IPS-NIHi11 (cell line): ENCODE results near the gene MON2.
"Not testable (repeated sequence)": the region's sequence is repeated elsewhere in the genome, so short reads cannot be mapped to it uniquely, and the experiment has no call there.

Source experiments
- DNase-seq: peaks from one replicate; pipeline ENCODE4 v3.0.0; 2012; ENCODE audit warnings: mixed read lengths, low spot score

MON2 gene

GRCh38 chr12:62466594-62467491 is at the start of gene MON2:
MON2 (plus strand) TSS chr12:62466826; CDS start chr12:62467208, 382 bp downstream.
- peak; percentile 98 for DNase-seq

DNA sequence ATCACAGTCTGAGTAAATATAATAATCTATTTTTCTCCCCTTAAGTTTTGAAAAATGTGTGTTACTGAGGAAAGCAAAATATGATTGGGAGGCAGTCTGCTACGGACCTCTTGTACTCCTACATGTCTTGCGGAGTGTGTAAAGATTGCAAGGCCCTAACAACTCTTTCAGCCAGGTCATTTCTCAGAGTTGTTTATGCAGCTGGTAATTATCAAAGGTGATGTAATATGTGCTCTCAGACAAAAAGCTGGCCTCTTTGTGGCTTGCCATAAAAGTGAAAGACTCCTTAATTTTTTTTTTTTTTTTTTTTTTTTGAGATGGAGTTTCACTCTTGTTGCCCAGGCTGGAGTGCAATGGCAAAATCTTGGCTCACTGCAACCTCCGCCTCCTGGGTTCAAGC is 40.5 kb upstream of the MON2 start:
- DNase-seq, result no peak

DNA sequence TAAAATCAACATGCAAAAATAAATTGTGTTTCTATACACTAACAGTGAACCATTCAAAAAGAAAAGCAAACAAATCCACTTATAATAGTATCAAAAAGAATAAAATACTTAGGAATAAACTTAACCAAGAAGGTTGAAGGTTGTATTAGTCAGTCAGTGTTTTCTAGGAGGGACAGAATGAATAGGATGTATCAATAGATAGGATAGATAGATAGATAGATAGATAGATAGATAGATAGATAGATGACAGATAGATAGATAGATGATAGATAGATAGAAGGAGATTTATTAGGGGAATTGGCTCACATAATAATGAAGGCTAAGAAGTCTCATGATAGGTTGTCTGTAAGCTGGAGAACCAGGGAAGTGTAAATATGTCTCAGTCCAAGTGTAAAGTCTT is 37.2 kb upstream of the MON2 start:
- DNase-seq, result no peak

DNA sequence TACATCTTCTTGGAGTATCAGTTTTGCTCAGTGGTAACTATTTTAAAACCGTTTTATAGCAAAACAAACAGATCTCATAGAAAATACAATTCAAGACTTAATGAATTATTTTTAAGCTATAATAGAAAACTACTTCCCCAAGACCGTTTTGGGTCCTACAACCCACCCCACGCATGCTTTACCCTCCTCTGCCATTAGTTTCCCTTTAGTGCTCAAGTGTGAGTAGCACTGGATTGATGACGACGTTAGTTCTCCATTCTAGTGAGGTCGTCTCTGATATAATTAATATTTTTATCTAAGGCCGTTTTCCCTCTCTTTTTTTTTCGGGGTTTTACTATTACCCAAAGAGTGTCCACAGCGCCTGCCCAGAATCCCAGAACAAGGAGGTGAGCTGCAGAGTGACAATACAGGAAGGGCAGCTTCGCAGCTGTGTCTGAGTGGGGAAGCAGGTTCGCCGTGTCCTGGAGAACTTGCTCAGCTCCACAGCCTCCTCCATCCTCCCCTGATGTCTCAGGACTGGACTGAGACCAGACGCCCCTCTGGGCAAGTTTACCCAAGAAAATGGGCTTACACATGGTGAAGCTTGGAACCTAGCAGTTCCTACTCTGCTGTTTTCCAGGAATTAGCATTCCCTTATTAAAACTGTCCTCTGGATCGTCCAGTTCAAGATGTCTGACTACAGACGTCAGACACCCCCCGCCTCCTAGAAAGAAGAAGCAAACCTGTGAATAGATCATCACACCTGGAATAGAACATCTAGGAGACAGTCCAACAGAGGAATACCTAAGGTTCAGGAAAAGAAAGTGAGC is 31.9 kb upstream of the MON2 start:
- DNase-seq, result no peak

GRCh38 chr12:62435303-62436163 is 31.1 kb upstream of the MON2 start:
- peak; percentile 66 for DNase-seq

GRCh38 chr12:62436164-62436503 is 30.5 kb upstream of the MON2 start:
- DNase-seq, result no peak

DNA sequence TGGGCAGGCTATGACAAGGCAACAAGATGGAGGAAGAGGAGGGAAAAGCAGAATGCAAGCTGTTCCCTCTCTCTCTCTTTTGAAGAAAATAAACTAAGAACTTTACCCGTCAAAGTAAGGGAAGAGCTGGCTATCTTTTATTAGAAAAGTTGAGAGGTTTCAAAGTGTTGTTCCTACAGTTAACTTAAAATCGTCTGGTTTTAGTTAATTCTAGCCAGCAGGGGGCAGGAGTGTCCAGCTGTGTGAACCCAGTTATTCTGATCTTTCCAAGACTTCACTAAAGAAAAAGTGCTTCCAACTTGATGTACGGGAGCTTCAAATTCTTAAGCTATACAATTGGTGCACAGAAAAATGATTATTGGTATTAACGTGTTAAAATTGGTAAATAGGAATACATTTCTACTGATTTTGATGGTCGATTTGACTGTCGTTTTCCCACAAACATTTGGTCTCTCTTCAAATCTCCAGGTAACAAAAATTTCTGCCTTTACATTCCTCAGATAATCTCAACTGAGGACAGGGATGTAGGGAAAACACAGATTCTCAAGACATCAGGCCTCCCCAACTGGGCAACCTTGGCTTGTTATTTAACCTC is 28.4 kb upstream of the MON2 start:
- DNase-seq, result peak; percentile 56

DNA sequence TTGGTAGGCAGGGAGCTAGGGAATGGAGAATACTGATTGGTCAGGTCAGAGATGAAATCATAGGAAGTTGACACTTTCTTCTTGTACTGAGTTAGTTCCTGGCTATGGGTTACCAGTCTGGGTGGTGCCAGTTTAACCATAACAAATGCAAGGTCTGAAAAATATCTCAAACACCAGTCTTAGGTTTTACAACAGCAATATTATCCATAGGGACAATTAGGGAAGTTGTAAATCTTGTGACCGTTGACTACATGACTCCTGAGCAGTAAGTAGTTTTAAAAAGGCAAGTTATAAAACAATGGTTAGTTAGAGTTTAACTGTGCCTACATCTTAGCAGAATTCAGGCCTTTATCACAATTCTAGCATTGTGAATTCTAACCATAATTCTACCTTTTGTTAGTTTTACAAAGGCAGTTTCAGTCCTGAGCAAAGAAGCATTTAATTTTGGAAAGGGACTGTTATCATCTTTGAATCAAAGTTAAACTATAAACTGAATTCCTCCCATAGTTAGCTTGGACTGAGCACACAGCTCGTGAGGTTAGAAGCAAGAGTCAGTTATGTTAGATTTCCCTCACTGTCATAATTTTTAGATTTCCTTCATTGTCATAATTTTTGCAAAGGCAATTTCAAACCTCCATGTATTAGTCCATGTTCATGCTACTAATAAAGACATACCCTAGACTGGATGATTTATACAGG is 19.7 kb upstream of the MON2 start:
- no peak for DNase-seq

GRCh38 chr12:62448436-62448835 is 18.2 kb upstream of the MON2 start:
- no peak for DNase-seq

GRCh38 chr12:62455429-62455828 is 11.2 kb upstream of the MON2 start:
- not testable (repeated sequence) for DNase-seq

- DNase-seq, result no peak
These were observed 8.0 kb upstream of the MON2 start for GRCh38 chr12:62458626-62459025.

- DNase-seq, result no peak
These were observed 6.7 kb upstream of the MON2 start for GRCh38 chr12:62459976-62460375.

GRCh38 chr12:62461171-62461837 is 5.3 kb upstream of the MON2 start:
- not testable (repeated sequence) for DNase-seq

DNA sequence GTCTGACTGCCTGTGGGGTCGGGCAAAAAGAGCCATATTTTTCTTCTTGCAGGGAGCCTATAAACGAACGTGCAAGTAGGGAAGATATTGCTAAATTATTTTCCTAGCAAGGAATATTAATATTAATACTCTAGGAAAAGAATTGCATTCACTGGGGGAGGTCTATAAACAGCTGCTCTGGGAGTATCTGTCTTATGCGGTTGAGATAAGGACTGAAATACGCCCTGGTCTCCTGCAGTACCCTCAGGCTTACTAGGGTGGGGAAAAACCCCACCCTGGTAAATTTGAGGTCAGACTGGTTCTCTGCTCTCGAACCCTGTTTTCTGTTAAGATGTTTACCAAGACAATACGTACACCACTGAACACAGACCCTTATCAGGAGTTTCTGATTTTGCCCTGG is 3.4 kb upstream of the MON2 start:
- DNase-seq, result not testable (repeated sequence)

GRCh38 chr12:62466018-62466593 is 520 bp upstream of the MON2 start:
- peak; percentile 67 for DNase-seq

- DNase-seq, result no peak
These were observed 1.8 kb downstream of the MON2 start for GRCh38 chr12:62468397-62468796.

DNA sequence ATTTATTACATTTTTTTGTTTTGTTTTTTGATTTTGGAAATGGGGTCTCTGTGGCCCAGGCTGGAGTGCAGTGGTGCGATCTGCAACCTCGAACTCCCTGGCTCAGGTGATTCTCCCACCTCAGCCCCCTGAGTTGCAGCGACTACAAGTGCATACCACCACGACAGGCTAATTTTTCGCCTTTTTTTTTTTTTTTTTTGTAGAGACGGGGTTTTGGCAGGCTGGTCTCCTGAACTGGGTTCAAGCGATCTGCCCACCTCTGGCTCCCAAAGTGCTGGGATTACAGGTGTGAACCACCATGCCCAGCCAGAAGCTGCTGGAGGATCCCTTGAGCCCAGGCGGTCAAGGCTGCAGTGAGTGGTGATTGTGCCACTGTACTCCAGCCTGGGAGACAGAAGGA is 2.3 kb downstream of the MON2 start:
- no peak for DNase-seq

DNA sequence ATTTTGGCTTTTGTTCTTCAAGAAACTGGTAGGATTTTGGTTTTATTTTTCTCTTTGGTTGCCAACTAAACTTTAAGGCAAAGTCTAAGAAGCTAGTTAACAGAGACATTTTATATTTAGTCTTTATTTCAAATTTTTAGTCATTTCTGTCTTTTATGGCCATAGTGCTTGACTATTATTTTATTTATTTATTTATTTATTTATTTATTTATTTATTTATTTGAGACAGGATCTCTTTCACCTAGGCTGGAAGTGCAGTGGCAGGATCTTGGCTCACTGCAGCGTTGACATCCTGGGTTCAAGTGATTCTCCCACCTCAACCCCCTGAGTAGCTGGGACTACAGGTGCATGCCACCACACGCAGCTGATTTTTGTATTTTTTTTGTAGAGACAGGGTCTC is 3.1 kb downstream of the MON2 start:
- DNase-seq, result no peak

DNA sequence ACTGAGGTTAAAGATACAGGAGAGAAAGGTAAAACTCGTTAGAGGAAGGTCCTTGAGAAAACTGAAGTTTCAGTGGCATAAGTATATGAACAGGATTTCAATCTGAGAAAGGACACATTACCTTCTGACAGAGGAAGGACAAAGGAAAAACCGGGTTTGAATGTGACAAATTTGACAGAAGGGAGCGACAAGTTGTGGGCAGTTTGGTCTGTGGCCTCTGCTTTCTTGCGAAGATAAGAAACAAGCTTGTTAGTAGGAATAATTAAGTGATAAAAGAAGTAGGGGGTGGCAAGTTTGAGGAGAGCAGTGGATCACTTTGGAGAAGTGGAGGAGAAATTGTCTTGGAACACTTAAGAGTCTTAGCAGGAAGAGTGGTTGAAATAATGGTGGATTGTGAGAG is 5.1 kb downstream of the MON2 start:
- DNase-seq, result no peak

DNA sequence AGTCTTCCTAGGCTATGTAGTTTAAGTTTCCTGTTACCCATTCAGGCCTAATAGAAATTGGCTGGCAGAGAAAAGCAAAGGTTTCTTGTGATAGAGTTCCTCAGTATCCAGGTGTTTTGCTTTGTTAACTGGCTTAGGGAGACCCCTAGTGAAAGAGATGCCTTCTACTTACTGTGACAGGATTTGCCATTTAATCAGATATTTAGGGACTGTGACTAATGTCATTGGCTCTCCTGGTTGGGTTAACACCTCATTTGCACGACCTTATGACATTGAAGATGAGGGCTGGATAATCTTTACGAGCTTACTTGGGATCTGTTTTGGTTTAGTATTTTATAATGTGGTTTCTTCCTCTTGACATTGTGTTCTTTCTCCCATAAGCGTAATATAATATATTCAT is 5.8 kb downstream of the MON2 start:
- DNase-seq, result no peak
